ENCODE measurements around the gene TMEM132E. TPM values are rescaled to one million over a fixed set of nuclear protein-coding genes. Genes with fewer than 3 reads are reported as not detected.

Gene TMEM132E
- total RNA-seq, 1 donor from 2014 or later: not detected

- H3K27me3 Mint-ChIP-seq (ENCODE audit: insufficient read depth): peaks cover 28% of the 10 kb centered on the region
- intact Hi-C loops (cut with micrococcal nuclease): loop anchor here (5.0 kb wide), 1 partner anchor 195 kb away; no protein-coding TSS in a partner anchor
- no peaks in the 10 kb centered on the region for H3K36me3 Mint-ChIP-seq (ENCODE audit: low read depth)
- no peak for DNase-seq (ENCODE audit: low spot score)
- no peaks in the 10 kb centered on the region for H3K4me1 Mint-ChIP-seq (ENCODE audit: low read depth)
- H3K9me3 Mint-ChIP-seq: no peaks in the 10 kb centered on the region
- H3K4me3 Mint-ChIP-seq: no peak overlapping the region
- H3K27ac Mint-ChIP-seq: no peak overlapping the region
Observed at GRCh38 chr17:34637041-34637547, 57.7 kb downstream of the TMEM132E start.

- Mint-ChIP-seq H3K4me3 (no peak overlapping the region), H3K36me3 (ENCODE audit: low read depth) (no peaks in the 10 kb centered on the region), H3K27me3 (ENCODE audit: insufficient read depth) (peaks cover 29% of the 10 kb centered on the region), H3K4me1 (ENCODE audit: low read depth) (no peaks in the 10 kb centered on the region), H3K27ac (no peak overlapping the region), H3K9me3 (no peaks in the 10 kb centered on the region)
- intact Hi-C loops (cut with micrococcal nuclease): loop anchor here (1.0 to 5.0 kb wide), 5 partner anchors 53 to 438 kb away; no protein-coding TSS in a partner anchor
- peak; percentile 66 for DNase-seq (ENCODE audit: low spot score)
Observed at GRCh38 chr17:34637548-34638525, 58.5 kb downstream of the TMEM132E start.

- no peak overlapping the region for H3K4me3 Mint-ChIP-seq
- intact Hi-C loops (cut with micrococcal nuclease): loop anchor here (1.0 to 5.0 kb wide), 5 partner anchors 54 to 438 kb away; no protein-coding TSS in a partner anchor
- peaks cover 26% of the 10 kb centered on the region for H3K27me3 Mint-ChIP-seq (ENCODE audit: insufficient read depth)
Observed at GRCh38 chr17:34638526-34639260, 59.3 kb downstream of the TMEM132E start.

GRCh38 chr17:34639706-34640425, 60.5 kb downstream of the TMEM132E start:
- peaks cover 22% of the 10 kb centered on the region for H3K27me3 Mint-ChIP-seq (ENCODE audit: insufficient read depth)
- intact Hi-C loops (cut with micrococcal nuclease): loop anchor here (2.0 to 5.0 kb wide), 2 partner anchors 55 to 198 kb away; no protein-coding TSS in a partner anchor
- H3K4me1 Mint-ChIP-seq (ENCODE audit: low read depth): no peaks in the 10 kb centered on the region
- no peaks in the 10 kb centered on the region for H3K9me3 Mint-ChIP-seq
- no peak overlapping the region for H3K4me3 Mint-ChIP-seq
- no peak for DNase-seq (ENCODE audit: low spot score)
- no peaks in the 10 kb centered on the region for H3K36me3 Mint-ChIP-seq (ENCODE audit: low read depth)
- H3K27ac Mint-ChIP-seq: no peak overlapping the region

More at GRCh38 chr17:34638526-34639260, 59.3 kb downstream of the TMEM132E start:
- H3K36me3 Mint-ChIP-seq (ENCODE audit: low read depth): no peaks in the 10 kb centered on the region
- H3K9me3 Mint-ChIP-seq: no peaks in the 10 kb centered on the region
- DNase-seq (ENCODE audit: low spot score): no peak
- H3K27ac Mint-ChIP-seq: no peak overlapping the region
- H3K4me1 Mint-ChIP-seq (ENCODE audit: low read depth): no peaks in the 10 kb centered on the region

GRCh38 chr17:34641368-34641767, 62.0 kb downstream of the TMEM132E start:
- intact Hi-C loops (cut with micrococcal nuclease): no loop called here
- no peaks in the 10 kb centered on the region for H3K4me1 Mint-ChIP-seq (ENCODE audit: low read depth)
- H3K27me3 Mint-ChIP-seq (ENCODE audit: insufficient read depth): peaks cover 21% of the 10 kb centered on the region
- DNase-seq (ENCODE audit: low spot score): no peak
- H3K27ac Mint-ChIP-seq: no peak overlapping the region
- H3K36me3 Mint-ChIP-seq (ENCODE audit: low read depth): no peaks in the 10 kb centered on the region
- no peak overlapping the region for H3K4me3 Mint-ChIP-seq
- H3K9me3 Mint-ChIP-seq: no peaks in the 10 kb centered on the region

GRCh38 chr17:34644941-34645550, 65.7 kb downstream of the TMEM132E start:
- Mint-ChIP-seq H3K27ac (no peak overlapping the region), H3K27me3 (ENCODE audit: insufficient read depth) (peaks cover 6% of the 10 kb centered on the region), H3K9me3 (no peaks in the 10 kb centered on the region), H3K36me3 (ENCODE audit: low read depth) (no peaks in the 10 kb centered on the region), H3K4me3 (no peak overlapping the region), H3K4me1 (ENCODE audit: low read depth) (no peaks in the 10 kb centered on the region)
- intact Hi-C loops (cut with micrococcal nuclease): no loop called here
- DNase-seq (ENCODE audit: low spot score): no peak

GRCh38 chr17:34645594-34645993, 66.2 kb downstream of the TMEM132E start:
- Mint-ChIP-seq H3K4me1 (ENCODE audit: low read depth) (no peaks in the 10 kb centered on the region), H3K27ac (no peak overlapping the region), H3K9me3 (no peaks in the 10 kb centered on the region), H3K4me3 (no peak overlapping the region), H3K27me3 (ENCODE audit: insufficient read depth) (peaks cover 6% of the 10 kb centered on the region), H3K36me3 (ENCODE audit: low read depth) (no peaks in the 10 kb centered on the region)
- no peak for DNase-seq (ENCODE audit: low spot score)
- intact Hi-C loops (cut with micrococcal nuclease): no loop called here

GRCh38 chr17:34647511-34647910, 68.1 kb downstream of the TMEM132E start:
- H3K4me3 Mint-ChIP-seq: no peak overlapping the region
- no peak for DNase-seq (ENCODE audit: low spot score)
- no peaks in the 10 kb centered on the region for H3K36me3 Mint-ChIP-seq (ENCODE audit: low read depth)
- intact Hi-C loops (cut with micrococcal nuclease): no loop called here
- peaks cover 5% of the 10 kb centered on the region for H3K27me3 Mint-ChIP-seq (ENCODE audit: insufficient read depth)
- no peaks in the 10 kb centered on the region for H3K9me3 Mint-ChIP-seq
- H3K27ac Mint-ChIP-seq: no peak overlapping the region
- H3K4me1 Mint-ChIP-seq (ENCODE audit: low read depth): no peaks in the 10 kb centered on the region

GRCh38 chr17:34650051-34650750, 70.8 kb downstream of the TMEM132E start:
- H3K27ac Mint-ChIP-seq: no peak overlapping the region

GRCh38 chr17:34651402-34651811, 72.0 kb downstream of the TMEM132E start:
- H3K4me1 Mint-ChIP-seq (ENCODE audit: low read depth): no peaks in the 10 kb centered on the region
- no peak overlapping the region for H3K27ac Mint-ChIP-seq
- intact Hi-C loops (cut with micrococcal nuclease): no loop called here
- H3K4me3 Mint-ChIP-seq: no peak overlapping the region
- no peaks in the 10 kb centered on the region for H3K9me3 Mint-ChIP-seq
- no peaks in the 10 kb centered on the region for H3K36me3 Mint-ChIP-seq (ENCODE audit: low read depth)
- peaks cover 5% of the 10 kb centered on the region for H3K27me3 Mint-ChIP-seq (ENCODE audit: insufficient read depth)
- no peak for DNase-seq (ENCODE audit: low spot score)

More at GRCh38 chr17:34650051-34650750, 70.8 kb downstream of the TMEM132E start:
- Mint-ChIP-seq H3K36me3 (ENCODE audit: low read depth) (no peaks in the 10 kb centered on the region), H3K4me1 (ENCODE audit: low read depth) (no peaks in the 10 kb centered on the region), H3K9me3 (no peaks in the 10 kb centered on the region), H3K27me3 (ENCODE audit: insufficient read depth) (peaks cover 8% of the 10 kb centered on the region), H3K4me3 (no peak overlapping the region)
- no peak for DNase-seq (ENCODE audit: low spot score)
- intact Hi-C loops (cut with micrococcal nuclease): no loop called here

GRCh38 chr17:34652021-34652555, 72.7 kb downstream of the TMEM132E start:
- H3K4me1 Mint-ChIP-seq (ENCODE audit: low read depth): no peaks in the 10 kb centered on the region
- H3K27ac Mint-ChIP-seq: no peak overlapping the region
- intact Hi-C loops (cut with micrococcal nuclease): no loop called here
- DNase-seq (ENCODE audit: low spot score): no peak
- no peak overlapping the region for H3K4me3 Mint-ChIP-seq
- H3K36me3 Mint-ChIP-seq (ENCODE audit: low read depth): no peaks in the 10 kb centered on the region
- H3K27me3 Mint-ChIP-seq (ENCODE audit: insufficient read depth): peaks cover 5% of the 10 kb centered on the region
- no peaks in the 10 kb centered on the region for H3K9me3 Mint-ChIP-seq

Measured in activated T-helper 1 cell treated with anti-CD3 and anti-CD28 coated beads, Interleukin-12 subunit alpha, Interleukin-12 subunit beta, Interleukin-2, Interleukin-4 antibody, amounts not matched to agents 30 ng/mL and 10 ng/mL and 1 ng/mL, durations not matched to agents 14 hours and 24 hours and 36 hours (primary cell).